HG02588 (cell line): ENCODE results near the gene CCDC183.
A peak's percentile ranks its signal among the peaks of the same experiment; 100 is the strongest.
"Not testable (repeated sequence)": the region's sequence is repeated elsewhere in the genome, so short reads cannot be mapped to it uniquely, and the experiment has no call there.

Source experiments
- ATAC-seq: cut with Tn5 transposase; IDR thresholded peaks from one replicate; pipeline ENCODE4 v1.9.1; 2021; ENCODE audit warnings: mild to moderate bottlenecking, moderate library complexity; ENCODE audit not compliant: unreplicated experiment

Gene CCDC183

DNA sequence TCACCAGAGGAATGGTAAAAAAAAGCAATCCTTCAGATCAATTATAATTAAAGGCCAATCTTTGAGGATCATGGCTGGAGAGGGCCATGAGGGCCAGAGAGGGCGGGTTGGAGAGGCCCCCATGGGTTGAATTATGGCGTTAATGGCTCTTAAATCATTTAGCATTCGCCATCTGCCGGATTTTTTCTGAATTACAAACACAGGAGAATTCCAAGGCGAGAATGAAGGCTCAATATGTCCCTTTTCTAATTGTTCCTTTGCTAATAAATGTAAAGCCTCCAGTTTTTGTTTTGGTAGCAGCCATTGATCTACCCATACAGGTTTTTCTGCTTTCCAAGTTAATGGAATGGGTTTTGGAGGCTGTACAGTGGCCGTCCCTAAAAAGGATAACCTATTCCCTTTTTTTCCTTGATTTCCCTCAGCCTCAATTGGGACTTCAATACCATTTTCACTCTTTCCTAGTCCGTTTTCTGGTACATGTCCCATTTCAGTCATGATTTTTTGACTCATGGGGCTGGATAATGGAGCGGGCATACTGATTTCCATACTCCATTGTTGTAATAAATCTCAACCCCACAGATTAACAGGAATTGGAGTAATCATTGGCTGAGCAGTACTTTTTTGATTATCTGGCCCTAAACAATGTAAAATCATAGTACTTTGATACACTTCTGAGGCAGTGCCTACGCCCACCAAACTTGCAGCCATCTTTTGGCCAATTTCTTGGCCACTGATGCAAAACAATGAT is 11.7 kb upstream of the CCDC183 start:
- ATAC-seq, result no peak

DNA sequence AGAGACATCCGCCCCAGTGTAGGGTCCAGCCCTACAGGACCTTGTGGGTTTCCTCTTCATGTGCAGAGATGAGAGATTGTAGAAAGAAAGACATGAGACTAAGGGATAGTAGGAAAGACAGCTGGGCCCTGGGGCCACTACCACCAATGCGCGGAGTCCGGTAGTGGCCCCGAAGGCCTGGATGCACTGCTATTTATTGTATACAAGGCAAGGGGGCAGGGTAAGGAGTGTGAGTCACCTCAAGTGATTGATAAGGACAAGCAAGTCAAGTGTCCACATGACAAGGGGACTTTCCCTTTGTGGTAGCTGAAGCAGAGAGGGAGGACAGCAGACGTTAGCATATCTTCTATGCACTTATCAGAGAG is 11.2 kb upstream of the CCDC183 start:
- ATAC-seq, result no peak

DNA sequence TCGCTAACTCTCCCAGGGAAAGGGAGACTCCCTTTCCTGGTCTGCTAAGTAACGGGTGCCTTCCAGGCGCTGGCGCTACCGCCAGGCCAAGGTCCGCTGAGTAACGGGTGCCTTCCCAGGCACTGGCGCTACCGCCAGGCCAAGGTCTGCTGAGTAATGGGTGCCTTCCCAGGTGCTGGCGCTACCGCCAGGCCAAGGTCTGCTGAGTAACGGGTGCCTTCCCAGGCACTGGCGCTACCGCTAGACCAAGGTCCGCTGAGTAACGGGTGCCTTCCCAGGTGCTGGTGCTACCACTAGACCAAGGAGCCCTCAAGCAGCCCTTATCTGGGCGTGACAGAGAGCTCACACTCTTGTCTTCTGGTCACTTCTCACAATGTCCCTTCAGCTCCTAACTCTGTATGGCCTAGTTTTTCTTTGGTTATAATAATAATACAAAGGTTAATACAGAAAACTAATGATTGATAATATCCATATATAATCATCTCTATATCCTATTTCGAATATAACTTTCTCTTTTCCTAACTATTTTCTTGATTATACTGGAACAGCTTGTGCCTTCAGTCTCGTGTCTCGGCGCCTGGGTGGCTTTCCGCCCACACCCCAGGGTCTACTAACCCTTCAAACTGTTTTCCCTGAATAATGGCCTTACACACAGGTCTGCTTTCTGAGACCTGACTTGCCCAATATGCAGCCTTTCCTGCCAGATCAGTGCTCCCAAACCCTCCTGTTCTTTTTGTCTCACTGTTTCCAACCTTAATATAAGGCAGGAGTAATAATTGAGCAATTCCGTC is 10.4 kb upstream of the CCDC183 start:
- ATAC-seq, result not testable (repeated sequence)

DNA sequence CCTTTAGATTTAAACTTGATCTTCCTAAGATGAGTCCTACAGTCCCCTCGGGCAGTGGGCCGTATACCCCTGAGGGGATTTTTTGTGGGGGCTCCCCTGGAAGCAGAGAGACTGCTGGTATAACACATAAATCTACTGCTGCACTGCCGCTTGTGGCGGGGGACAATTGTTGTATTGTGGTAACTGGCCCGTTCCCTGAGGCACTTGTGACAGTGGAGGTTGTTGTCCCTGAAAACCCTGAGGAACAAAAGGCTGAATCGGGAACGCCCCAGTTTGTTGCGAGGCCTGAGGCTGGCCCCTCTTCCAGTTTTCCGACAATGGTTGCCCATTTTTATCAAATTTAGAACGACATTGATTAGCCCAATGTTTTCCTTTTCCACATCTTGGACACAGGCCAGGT is 9.7 kb upstream of the CCDC183 start:
- no peak for ATAC-seq

DNA sequence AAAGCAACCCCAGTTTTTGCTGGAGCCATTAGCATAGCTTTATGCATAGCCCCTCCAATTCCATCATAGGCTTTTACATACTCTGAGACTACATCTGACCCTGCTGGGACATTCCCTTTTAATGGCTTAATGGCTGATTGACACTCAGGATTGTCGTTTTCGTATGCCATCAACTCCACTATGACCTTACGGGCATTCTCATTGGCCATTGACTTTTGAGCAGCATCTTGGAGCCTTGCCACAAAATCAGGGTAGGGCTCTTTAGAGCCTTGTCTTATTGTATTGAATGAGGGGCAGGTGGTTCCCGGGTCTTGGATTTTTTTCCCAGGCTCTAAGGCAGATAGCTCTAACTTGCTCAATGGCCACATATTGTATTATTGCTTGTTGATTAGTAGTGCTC is 9.2 kb upstream of the CCDC183 start:
- not testable (repeated sequence) for ATAC-seq

DNA sequence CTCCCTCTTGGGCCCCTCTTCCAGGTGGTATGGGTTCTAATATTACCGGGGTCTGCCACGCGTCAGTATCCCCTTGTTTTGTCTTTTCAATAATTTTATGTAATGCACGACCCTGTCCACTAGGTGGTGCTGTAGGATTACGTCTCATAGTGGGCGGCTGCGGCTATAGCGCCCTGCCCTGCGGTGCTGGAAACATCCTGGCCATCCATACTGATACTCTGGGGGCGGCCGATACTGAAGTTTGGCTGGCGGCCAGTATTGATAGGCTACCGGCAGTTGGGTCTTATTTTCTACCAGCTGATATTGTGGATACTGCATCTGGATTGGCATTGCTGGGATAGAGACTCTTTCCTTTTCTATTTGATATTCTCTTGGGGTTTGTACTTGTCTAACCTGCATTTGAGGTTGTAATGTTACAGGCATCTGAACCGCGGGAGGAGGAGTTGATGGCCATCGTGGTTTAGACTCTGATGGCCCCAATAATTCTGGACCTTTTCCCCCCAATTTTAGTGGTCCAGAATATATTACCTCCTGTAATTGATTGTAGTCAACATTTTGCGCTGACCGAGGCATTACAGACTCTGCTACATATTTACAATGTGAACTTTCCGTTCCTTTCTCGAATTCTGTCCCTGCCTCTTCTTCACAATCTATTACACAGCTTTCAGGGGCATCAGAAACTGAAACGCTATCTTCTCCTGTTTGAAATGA is 8.3 kb upstream of the CCDC183 start:
- no peak for ATAC-seq

DNA sequence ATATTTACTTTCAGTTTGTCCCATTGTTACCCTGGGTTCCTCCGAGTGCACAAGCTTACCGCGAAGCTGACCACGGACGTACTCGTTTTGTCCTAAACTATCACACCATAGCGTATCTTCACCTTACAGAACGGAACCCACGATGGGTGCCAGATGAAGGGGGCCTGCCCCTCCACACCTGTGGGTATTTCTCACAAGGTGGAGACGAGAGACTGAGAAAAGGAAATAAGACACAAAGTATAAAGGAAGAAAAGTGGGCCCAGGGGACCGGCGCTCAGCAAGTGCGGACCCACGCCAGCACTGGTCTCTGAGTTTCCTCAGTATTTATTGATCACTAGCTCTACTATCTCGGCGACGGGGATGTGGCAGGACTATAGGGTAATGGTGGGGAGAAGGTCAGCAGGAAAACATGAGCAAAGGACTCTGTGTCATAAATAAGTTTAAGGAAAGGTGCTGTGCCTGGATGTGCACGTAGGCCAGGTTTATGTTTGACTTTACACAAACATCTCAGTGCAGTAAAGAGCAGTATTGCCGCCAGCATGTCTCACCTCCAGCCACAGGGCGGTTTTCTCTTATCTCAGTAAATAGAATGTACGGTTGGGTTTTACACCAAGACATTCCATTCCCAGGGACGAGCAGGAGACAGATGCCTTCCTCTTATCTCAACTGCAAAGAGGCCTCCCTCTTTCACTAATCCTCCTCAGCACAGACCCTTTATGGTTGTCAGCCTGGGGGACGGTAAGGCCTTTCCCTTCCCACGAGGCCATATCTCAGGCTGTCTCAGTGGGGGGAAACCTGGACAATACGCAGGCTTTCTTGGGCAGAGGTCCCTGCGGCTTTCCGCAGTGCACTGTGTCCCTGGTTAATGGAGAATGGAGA is 7.3 kb upstream of the CCDC183 start:
- ATAC-seq, result not testable (repeated sequence)

DNA sequence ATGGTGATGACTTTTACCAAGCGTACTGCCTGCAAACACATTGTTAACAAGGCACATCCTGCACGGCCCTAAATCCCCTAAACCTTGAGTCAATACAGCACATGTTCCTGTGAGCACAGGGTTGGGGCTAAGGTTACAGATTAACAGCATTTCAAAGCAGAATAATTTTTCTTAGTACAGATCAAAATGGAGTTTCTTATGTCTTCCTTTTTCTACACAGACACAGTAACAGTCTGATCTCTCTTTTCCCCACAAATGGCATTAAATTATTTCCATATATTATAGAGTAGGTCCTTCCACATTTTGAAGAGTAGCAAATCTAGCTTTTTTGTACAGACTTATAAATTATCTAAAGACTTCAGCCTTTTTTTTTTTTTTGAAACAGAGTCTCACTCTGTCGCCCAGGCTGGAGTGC is 6.6 kb upstream of the CCDC183 start:
- no peak for ATAC-seq

DNA sequence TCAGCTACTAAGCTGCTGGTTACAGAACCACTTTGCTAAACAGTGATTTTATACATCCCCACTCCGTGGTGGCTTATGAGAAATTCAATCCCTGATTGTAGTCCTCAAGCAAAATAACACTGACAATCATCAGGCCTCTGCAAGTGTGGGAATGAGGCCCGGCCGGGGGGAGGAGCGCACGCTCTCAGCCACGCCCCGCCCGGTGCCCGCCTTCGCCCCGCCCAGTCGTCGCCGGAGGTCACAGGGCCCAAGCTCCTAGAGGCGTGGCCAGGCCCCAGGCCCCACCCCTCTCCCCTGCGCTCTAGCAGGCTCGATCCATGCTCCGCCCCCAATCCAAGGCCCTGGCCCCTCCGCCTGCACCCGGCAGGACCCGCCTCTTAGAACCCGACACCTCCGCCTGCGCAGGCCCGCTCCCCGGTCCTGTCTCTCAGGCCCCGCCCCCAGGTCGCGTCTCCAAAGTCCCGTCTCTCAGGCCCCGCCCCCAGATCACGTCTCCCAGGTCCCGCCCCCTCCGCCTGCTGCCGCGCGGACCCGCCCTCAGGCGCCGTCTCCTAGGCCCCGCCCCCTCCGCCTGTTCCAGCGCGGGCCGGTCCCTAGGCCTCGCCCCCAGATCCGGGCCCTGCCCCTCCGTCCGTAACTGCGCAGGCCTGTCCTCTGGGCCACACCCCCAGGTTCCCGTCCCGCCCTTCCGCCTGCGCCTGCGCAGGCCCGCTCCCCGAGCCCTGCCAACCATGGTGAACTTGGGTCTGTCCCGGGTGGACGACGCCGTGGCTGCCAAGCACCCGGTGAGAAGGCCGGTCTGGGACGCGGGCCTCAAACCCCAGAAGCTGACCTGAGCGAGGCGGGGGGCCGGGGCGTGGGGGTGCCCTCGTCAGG is 5.3 kb upstream of the CCDC183 start, which contains the start of gene TMEM141:
TSS of gene TMEM141 (plus strand) at position 705 of the 876 bp plus-strand sequence. CDS start at position 732, 27 bp downstream.
- ATAC-seq, result peak; percentile 79

DNA sequence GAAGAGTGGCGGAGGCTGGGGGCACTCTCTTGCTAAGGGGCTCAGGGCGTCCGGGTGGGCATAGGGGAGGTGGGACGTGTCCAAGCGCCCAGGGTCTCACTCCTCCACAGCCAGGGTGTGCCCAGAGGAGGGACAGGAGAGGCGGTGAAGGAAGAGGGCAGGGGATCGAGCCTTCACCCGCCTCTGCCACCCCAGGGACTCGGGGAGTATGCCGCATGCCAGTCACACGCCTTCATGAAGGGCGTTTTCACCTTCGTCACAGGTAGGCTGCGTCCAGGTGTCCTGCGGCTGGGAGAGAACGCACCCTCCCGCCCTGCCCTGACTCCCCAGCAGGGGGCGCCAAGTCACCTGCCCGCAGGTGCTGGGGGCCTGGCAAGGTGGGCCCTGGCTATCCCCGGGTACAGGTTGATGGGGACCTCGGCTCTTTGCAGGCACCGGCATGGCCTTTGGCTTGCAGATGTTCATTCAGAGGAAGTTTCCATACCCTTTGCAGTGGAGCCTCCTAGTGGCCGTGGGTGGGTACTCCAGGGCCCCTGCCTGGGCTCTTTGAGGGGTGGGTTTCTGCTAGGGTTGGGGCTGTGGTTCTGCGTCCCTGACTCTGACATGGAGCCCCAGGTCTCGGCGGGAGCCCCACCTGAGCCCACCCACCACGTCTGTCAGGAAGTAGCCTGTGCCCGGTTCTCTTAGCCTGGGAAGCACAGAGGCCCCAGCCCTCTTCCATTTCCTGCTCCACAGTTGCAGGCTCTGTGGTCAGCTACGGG is 4.4 kb upstream of the CCDC183 start:
- ATAC-seq, result no peak

DNA sequence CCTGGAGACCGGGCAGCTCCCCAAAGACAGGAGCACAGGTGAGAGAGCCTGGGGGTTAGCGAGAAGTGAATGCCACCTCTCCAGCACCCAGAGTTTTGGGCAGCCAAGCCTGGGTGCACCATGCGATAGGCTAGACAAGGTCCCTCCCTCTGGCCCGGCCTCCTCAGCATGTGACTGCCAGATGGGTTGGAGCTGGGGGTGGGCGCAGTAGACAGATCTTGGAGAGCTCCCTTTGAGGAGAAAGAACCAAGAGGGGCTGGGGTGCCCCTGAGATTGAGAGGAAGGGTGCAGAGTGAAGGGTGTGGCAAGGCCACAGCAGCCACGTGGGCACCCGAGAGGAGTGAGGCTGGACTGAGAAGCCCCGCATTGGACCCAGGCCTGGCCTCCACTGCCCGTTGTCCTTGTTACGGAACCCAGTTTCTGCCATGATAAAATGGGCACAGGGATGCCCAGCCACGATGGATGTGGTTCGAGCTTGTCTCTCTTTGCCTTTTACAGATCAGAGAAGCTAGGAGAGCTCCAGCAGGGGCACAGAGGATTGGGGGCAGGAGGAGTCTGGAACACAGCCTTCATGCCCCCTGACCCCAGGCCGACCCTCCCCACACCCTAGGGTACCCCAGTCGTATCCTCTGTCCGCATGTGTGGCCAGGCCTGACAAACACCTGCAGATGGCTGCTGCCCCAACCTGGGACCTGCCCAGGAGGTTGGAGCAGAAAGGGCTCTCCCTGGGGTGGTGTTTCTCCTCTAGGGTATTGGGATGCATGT is 3.6 kb upstream of the CCDC183 start:
- ATAC-seq, result no peak

DNA sequence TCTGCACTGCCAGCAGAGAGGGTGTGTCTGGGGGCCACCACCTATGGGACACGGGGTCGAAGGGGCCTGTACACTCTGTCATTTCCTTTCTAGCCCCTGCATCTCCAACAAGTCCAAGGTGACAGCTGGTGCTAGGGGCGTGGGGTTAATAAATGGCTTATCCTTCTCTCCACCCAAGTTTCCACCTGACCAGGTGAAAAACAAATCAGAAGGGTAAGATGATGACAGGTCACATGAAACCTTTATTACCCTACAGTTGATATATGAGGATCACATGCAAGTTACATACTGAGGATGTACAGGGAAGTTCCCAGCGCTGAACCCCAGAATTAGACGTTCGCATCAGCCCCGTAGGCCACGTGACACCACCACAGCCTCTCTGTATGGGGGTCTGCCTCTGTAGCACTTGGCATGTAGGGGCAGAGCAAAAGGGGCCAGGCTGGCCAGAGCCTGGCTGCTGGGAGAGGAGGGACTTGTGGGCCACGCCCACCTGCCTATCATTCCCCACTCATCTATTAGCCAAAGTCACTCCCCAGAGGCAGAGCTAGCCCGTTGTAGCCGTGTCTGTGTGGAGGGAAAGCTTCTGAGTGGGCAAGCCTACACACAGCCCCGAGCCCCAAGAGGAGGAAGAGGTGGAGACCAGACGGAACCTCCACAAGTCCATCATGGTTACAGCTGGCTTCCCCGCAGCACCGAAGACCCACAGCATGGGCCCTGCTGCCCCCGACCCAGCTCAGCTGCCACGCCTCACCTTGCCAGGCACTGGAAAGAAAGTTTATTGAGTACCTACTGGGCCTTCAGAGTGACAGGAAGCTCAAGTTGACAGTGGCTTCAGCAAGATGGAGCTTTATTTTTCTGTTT is 2.8 kb upstream of the CCDC183 start:
- no peak for ATAC-seq

DNA sequence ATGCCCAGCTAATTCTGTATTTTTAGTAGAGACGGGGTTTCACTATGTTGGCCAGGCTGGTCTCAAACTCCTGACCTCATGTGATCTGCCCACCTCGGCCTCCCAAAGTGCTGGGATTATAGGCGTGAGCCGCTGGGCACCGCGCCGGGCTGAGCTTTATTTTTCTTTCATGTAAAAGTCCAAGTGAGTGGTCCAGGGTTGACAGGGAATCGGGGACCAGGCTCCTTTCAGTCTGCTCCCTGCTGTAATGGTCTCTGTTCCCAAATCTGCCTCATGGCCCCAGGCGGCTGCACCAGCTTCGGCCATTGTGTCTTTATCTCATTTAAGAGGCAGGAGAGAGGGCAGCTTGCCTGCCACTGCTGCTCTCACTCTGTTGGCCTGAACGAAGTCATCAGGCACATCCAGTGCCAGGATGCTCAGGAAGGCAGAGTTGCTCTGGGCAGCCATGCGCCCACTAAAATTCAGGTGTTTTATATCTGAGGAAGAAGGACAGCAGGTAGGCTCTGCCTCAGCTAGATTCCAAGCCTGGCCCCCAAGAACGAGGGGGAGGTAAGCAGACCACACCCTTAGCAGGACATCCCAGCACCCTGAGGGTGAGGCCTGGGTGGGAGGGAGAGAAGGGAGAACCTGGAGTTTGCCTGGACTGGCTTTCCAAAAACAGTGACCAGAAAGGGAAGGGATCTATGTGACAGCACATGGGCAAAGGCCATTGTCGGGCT is 1.7 kb upstream of the CCDC183 start:
- no peak for ATAC-seq

DNA sequence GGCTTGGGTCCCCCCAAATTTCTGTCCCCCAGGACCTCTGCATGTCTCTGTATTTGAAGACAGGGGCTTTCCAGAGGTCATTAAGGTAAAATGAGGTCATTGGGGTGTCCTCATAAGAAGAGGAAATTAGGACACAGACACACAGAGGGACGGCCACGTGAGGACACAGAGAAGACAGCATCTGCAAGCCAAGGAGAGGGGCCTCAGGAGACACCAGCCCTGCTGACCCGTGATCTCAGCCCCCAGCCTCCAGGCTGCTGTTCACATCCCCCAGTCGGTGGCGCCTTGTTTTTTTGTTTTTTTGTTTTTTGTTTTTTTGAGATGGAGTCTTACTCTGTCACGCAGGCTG is 1.2 kb upstream of the CCDC183 start:
- no peak for ATAC-seq

DNA sequence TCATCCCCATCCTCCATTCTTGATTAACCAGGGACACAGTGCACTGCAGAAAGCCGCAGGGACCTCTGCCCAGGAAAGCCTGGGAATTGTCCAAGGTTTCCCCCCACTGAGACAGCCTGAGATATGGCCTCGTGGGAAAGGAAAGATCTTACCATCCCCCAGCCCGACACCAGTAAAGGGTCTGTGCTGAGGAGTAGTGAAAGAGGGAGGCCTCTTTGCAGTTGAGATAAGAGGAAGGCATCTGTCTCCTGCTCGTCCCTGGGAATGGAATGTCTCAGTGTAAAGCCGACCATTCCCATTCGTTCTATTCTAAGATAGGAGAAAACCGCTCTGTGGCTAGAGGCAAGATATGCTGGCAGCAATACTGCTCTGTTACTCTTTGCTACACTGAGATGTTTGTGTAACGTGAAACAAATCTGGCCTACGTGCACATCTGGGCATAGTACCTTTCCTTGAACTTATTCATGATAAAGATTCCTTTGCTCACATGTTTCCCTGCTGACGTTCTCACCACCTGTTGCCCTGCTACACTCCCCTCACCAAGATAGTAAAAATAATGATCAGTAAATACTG is 723 bp downstream of the CCDC183 start:
- ATAC-seq, result not testable (repeated sequence)

DNA sequence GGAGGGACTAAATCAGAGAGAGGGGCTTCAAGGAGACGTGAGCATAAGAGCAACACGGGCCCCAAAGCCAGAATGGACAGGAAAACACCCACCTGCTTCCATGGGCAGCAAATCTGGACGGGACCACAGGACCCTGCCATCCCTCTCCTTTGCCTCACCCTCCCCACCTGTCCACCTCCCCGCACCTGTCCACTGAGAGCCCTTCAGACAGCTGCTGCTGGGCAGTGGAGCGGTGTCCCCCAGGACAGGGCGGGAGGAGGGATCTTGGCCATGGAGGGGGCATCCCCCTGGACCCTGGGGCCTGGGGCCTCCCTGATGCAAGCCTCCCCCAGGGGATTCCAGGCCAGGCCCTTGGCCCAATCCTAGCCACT is 2.6 kb downstream of the CCDC183 start:
- ATAC-seq, result no peak
